ENCODE measurements around the gene ENO1. TPM values are rescaled to one million over a fixed set of nuclear protein-coding genes. Genes with fewer than 3 reads are reported as not detected.

Gene ENO1
- total and polyA plus RNA-seq, 9 of the 15 experiments (the other 6 are each of a cell fraction or from before 2014, with no cell fraction given), result 2,249 to 7,472 (median 2,868) TPM

- TF ChIP-seq THAP12 (CRISPR knock-in tag; IDR thresholded peaks at IDR 0.05), result peak; percentile 94
- no peak for TF ChIP-seq PATZ1 (CRISPR knock-in tag; IDR thresholded peaks at IDR 0.05; ENCODE audit: borderline replicate concordance)
- no peak for TF ChIP-seq TARDBP (IDR thresholded peaks at IDR 0.05)
- no peak for TF ChIP-seq ZNF174 (CRISPR knock-in tag; IDR thresholded peaks at IDR 0.05)
- no peak for TF ChIP-seq MXD1 (CRISPR knock-in tag; IDR thresholded peaks at IDR 0.05; ENCODE audit: borderline replicate concordance, poor library complexity, severe bottlenecking)
- TF ChIP-seq, protein P1, sequence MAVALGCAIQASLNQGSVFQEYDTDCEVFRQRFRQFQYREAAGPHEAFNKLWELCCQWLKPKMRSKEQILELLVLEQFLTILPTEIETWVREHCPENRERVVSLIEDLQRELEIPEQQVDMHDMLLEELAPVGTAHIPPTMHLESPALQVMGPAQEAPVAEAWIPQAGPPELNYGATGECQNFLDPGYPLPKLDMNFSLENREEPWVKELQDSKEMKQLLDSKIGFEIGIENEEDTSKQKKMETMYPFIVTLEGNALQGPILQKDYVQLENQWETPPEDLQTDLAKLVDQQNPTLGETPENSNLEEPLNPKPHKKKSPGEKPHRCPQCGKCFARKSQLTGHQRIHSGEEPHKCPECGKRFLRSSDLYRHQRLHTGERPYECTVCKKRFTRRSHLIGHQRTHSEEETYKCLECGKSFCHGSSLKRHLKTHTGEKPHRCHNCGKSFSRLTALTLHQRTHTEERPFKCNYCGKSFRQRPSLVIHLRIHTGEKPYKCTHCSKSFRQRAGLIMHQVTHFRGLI (CRISPR knock-in tag; IDR thresholded peaks at IDR 0.05), result no peak
- TF ChIP-seq, protein P2, sequence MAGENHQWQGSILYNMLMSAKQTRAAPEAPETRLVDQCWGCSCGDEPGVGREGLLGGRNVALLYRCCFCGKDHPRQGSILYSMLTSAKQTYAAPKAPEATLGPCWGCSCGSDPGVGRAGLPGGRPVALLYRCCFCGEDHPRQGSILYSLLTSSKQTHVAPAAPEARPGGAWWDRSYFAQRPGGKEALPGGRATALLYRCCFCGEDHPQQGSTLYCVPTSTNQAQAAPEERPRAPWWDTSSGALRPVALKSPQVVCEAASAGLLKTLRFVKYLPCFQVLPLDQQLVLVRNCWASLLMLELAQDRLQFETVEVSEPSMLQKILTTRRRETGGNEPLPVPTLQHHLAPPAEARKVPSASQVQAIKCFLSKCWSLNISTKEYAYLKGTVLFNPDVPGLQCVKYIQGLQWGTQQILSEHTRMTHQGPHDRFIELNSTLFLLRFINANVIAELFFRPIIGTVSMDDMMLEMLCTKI (IDR thresholded peaks at IDR 0.05; ENCODE audit: partially characterized antibody), result no peak
- no peak for TF ChIP-seq SMC3 (conservative IDR thresholded peaks at IDR 0.05; ENCODE audit: insufficient read depth, low read depth, low read length)
- no peak for TF ChIP-seq ZNF586 (CRISPR knock-in tag; conservative IDR thresholded peaks at IDR 0.05)
- TF ChIP-seq ZNF707 (CRISPR knock-in tag; conservative IDR thresholded peaks at IDR 0.05), result no peak
- TF ChIP-seq COPS2 (conservative IDR thresholded peaks at IDR 0.05), result no peak
- no peak for TF ChIP-seq TCF7L2 (IDR thresholded peaks at IDR 0.05; ENCODE audit: low read depth, low read length)
- peak; percentile 6; the same call in 1 of the 2 replicates for TF ChIP-seq CHCHD3 (CRISPR knock-in tag; IDR thresholded peaks at IDR 0.05)
- no peak for TF ChIP-seq TCF7 (IDR thresholded peaks at IDR 0.05; ENCODE audit: borderline replicate concordance)
- TF ChIP-seq MEIS2 (IDR thresholded peaks at IDR 0.05; ENCODE audit: partially characterized antibody), result no peak
- TF ChIP-seq ZNF24 (IDR thresholded peaks at IDR 0.05), result no peak
Measured at GRCh38 chr1:8817412-8818324, 60.8 kb downstream of the ENO1 start, which contains the start of gene RERE (continued).
